HS-5 (cell line): ENCODE data around the gene MKI67.
"Not testable (repeated sequence)": the region's sequence is repeated elsewhere in the genome, so short reads cannot be mapped to it uniquely, and the experiment has no call there.

ENCODE experiments used
- DNase-seq: peaks from one replicate; pipeline ENCODE4 v3.0.0-alpha.2; 2012; ENCODE audit warnings: low read depth

Gene MKI67

DNA sequence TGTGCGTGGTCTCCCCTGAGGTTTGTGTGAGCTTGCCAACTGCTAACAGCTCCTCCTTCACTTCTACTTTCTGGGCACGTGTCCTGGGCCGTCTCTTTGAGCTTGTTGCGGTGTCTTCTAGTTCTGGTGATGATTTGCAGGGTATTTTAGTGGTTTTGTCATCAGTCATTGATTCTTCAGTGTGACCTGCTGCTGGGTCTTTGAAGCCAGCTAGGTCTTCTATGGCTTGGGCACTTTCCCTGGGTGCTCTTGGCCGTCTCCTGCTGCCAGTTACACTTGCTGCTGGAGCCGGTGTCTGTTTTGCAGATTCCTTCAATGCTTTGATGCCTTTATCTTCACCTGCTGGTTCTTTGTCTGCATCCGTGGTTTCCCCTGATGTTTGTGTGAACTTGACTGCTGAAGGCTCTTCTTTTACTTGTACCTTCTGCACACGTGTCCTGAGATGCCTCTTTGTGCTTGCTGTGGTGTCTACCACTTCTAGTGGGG is 23.0 kb downstream of the MKI67 start:
- no peak for DNase-seq

- no peak for DNase-seq
Observed at GRCh38 chr10:128102480-128103228, 23.6 kb downstream of the MKI67 start.

DNA sequence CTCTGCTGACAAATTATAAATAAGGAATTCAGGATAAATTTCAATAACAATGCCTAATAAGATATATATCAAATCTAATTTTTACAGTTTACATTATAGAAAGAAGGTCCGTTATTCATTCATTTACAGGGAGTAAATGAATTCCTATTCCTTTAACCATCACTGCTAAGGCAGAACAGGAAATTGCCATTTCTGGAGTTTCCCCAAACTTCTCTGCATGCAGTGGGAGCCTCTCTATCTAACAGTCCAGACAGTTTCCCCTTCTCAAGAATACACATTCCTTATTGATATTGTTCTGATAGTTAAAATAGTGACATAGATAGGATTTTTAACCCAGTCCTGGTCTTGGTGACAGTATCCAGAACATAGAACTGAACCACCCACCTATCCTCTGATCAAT is 24.3 kb downstream of the MKI67 start:
- no peak for DNase-seq

GRCh38 chr10:128099901-128100300 is 26.3 kb downstream of the MKI67 start:
- no peak for DNase-seq

- no peak for DNase-seq
Observed at GRCh38 chr10:128098631-128099030, 27.6 kb downstream of the MKI67 start.

GRCh38 chr10:128097783-128098182 is 28.4 kb downstream of the MKI67 start:
- no peak for DNase-seq

DNA sequence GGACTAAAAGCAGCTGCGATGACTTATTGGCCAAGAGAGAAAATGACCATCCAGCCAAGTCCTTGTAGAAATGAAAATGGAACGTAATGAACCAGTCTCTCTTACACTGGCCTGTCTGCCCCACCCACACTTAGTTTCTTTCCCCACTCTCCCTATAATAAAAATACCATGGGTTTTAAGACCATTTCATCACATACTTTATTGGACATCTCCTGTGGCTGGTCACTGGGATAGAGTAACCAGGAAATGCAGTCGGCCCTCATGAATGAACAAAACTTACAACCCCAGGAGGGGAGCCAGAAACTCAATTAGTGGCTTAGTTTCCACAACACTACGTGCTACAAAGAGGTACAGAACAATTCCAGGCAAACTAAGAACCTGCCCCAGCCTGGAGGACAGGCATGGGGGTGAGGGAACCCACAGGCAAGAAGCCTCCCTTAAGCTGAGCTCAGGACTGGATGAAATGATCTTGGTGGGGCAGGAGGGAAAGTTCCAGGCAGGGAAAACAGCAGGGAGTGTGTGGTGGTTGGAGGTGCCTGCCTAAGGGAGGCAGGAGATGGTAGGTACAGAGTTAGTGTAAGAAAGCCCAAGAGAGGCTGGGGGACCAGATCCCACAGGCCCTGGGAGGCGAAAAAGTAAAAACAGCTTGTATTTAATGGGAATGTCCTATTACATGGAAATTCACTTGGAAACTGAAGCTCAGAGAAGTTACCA is 29.6 kb downstream of the MKI67 start:
- no peak for DNase-seq

- DNase-seq, result no peak
Observed at GRCh38 chr10:128095753-128096469, 30.3 kb downstream of the MKI67 start.

GRCh38 chr10:128095027-128095752 is 31.0 kb downstream of the MKI67 start:
- DNase-seq, result no peak

GRCh38 chr10:128094596-128094995 is 31.6 kb downstream of the MKI67 start:
- not testable (repeated sequence) for DNase-seq

DNA sequence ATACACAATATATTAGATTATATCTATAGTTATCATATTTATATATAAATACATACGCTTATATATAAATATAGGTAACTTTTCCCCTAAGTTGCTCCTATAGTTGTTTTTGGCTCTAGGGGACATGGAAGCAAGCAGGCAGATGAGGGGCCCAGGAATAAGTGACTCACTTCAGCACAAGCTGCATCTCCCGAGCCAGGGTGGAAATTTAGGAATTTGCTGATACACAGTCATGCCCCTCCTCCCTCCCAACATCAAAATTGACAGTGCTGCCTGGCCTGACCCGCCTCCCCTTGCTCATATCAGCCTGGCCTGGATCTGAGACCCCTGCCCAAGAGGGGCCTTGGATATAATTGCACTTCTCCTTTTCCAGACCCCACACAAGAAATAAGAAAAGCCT is 33.8 kb downstream of the MKI67 start:
- DNase-seq, result no peak

DNA sequence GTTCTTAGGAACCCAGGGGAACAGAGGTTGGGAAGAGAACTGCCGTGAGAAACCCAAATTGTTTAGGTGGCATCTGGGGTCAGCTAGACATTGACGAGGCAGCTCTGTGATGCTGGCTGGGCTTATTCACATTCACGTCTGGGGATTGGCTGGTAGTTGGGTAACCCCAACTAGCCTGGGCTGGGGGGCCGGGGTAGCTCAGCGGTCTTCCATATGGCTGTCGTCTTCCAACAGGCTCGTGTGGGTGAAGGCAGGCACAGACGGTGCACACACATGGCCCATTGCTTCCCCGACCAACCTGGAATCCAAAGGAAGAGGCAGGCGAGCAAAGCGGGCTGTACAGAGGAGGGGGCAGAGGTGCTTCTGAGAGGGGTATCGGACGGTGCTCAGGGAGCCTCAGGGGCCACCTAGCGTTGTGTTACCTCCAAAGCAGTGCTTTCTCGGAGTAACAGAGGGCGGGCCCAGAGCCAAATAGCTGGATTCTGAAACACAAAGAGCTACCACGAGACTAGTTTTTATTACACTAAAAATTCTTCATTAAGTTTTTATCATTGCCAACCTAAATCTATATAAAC is 34.5 kb downstream of the MKI67 start:
- no peak for DNase-seq

- no peak for DNase-seq
Observed at GRCh38 chr10:128087884-128088709, 38.1 kb downstream of the MKI67 start.

DNA sequence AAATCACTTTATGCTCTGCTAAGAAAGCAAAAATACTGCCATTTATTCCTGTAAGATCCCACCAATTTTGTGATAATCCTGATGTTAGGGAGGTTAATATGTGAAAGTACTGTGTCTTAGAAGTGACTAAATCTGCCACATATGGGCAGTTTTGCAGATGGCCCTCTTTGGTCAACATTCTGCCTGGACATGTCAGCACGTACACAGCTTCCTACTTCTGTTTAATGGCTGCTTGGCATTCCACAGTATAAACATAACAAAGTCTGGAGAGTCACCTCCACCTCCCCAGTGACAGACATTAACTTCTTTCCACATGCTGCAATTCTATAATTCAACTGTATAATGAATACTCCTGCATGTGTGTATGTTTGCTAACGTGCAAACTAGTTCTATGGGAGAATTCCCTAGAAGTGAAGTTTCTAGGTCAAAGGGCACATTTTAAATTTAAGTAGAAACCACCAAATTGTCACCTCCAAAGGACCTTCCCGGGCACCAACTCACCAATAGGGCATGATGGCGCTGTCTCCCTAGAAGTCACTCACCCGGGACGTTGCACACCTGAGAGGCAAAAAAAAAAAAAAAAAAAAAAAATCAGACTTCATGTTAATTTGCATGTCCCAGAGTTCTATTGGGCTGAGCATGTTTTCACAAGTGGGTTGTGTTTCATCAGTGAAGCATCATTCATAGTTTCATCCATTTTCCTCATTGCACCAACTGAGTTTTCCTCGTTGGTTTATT is 38.9 kb downstream of the MKI67 start:
- DNase-seq, result no peak

- DNase-seq, result no peak
Observed at GRCh38 chr10:128086003-128086863, 40.0 kb downstream of the MKI67 start.

DNA sequence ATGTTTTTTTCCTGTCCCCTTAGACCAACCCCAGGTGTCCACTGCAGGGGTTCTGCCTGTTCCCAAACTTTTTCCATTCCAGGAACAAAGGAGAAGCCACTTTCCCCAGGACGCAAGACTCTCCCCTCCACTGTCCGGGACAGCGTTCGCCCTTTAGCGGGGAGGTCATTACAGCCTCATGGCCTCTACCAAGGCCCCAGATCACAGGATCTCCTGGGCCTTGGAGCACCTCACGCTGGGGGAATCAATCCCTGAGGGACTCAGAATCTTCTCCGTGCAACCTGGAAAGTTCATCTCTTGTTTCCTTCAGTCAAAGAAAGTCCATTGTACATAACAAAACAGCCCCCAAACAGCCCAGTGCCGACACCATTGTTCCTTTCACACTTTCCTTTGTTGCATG is 41.2 kb downstream of the MKI67 start:
- DNase-seq, result no peak

DNA sequence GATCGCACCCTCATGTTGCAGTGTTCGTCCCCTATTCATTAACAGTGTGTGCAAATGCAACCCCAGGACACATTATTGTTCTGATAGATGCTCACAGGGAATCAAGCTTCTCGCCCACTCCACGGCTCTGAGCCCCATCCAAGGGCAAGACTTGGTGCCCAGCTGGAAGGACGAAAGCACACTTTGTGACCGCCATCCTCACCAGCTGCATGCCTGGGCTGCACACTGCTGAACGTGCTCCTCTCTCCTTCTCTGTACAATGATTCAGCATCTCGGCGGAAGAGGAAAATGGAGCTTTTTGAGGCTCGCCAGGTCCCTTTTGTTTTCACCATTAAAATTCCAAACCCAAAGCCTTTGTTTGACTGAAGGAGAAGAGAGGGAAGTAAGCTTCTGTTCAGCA is 41.9 kb downstream of the MKI67 start:
- no peak for DNase-seq

DNA sequence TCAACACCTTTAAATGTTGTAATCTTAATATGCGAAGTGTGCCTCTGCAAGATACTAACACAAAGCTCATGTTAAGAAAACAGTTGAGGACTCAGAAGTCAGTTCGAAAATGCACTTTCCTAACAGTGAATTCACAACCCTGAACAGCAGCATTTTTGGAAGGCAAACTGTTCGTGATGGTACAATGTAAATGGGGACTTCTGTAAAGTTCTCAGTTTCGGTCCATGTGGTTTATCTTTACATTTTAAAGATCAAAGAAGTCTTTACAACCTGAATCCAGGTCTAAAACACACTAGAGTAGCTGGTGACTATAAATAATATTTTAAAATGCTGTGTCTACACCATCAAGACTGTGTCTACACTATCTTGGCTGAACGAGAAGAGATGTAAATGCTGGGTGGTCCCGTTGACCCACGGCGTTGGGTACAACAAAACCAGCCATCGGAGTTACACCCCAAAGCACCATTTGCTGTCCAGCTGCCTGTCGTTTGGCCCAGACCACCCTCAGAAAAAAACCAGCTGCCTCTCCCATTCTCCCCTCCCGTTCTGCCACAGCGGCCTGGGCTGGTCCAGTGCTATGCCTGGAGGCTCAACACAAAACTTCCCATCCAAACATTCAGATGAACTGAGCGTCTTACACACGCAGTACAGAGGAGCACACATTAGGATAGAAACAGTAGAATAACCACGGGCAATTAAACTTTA is 42.9 kb downstream of the MKI67 start:
- DNase-seq, result no peak

GRCh38 chr10:128081720-128082119 is 44.5 kb downstream of the MKI67 start:
- no peak for DNase-seq
